ENCODE data around the gene KCNE2.
"Not testable (repeated sequence)": the region's sequence is repeated elsewhere in the genome, so short reads cannot be mapped to it uniquely, and the experiment has no call there.

Gene KCNE2

GRCh38 chr21:34417448-34418077, 53.8 kb downstream of the KCNE2 start:
- DNase-seq: not testable (repeated sequence)
